NCI-H187 treated with DMSO at 0.1 percent for 48 hours (cell line): ENCODE data around the gene TMEM39A.

Experiments used
- DNase-seq: peaks from one replicate; lab custom pipeline; 2025; lab: John Stamatoyannopoulos, UW

TMEM39A gene

DNA sequence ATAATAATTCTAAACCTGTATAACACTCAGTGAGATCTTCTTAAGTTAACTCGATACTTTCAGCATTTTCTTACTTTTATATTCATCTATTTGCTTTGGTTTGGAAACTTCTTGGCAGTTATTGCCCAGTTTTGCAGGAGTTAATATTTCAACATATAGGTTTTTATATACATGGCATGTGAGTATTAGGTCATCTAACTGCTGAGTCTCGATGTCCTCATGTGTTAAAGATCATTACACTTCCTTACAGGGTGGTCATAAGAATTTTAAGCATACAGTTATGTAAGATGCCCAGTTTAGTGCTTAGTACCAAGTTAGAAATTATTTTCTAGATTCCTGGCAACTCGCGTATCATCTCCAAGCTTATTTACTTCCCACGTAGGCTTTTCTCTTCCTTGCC lies 62.9 kb downstream of the TMEM39A start:
- no peak for DNase-seq

DNA sequence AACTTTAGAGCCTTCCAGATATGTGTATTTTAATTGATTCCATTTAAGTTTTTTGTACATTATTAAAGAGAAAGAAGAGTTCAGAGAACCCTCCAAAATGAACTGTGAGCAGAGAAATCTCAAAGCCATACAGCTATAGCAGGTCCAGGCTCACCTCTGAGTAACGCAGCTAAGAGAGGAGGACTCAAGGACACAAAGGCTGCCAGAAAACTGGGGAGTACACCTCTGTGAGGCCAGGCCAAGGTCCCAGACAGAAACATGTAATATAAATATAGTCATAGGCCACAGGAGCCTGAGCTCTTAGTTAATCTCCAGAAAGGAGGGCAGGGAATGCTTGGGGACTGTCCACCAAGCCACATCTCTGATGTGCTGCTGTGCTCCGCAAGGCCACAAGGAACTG lies 66.5 kb downstream of the TMEM39A start:
- DNase-seq = no peak

- DNase-seq = no peak
Measured at GRCh38 chr3:119395923-119396358, 67.5 kb downstream of the TMEM39A start.

- no peak for DNase-seq
Measured at GRCh38 chr3:119388577-119388976, 74.8 kb downstream of the TMEM39A start.

- no peak for DNase-seq
Measured at GRCh38 chr3:119382134-119382533, 81.3 kb downstream of the TMEM39A start.

GRCh38 chr3:119380697-119381096 lies 82.7 kb downstream of the TMEM39A start:
- DNase-seq = peak; percentile 6
